ENCODE measurements around the gene YY1.

Gene YY1

GRCh38 chr14:100317912-100318808, 79.2 kb downstream of the YY1 start:
- no peak for DNase-seq

- DNase-seq: no peak
Measured at GRCh38 chr14:100320157-100320856, 81.4 kb downstream of the YY1 start.

- DNase-seq: no peak
Measured at GRCh38 chr14:100321473-100322137, 82.7 kb downstream of the YY1 start.

- no peak for DNase-seq
Measured at GRCh38 chr14:100322138-100322957, 83.4 kb downstream of the YY1 start.

GRCh38 chr14:100323121-100323941, 84.4 kb downstream of the YY1 start, which contains the start of gene SLC25A47:
SLC25A47 (plus strand) TSS chr14:100323339; CDS start chr14:100323415, 76 bp downstream.
- no peak for DNase-seq

- no peak for DNase-seq
Measured at GRCh38 chr14:100323942-100324307, 85.0 kb downstream of the YY1 start.

GRCh38 chr14:100325231-100325632, 86.3 kb downstream of the YY1 start:
- no peak for DNase-seq

- no peak for DNase-seq
Measured at GRCh38 chr14:100325958-100326357, 87.0 kb downstream of the YY1 start.

GRCh38 chr14:100327128-100327527, 88.2 kb downstream of the YY1 start:
- DNase-seq: no peak

- no peak for DNase-seq
Measured at GRCh38 chr14:100328495-100329163, 89.7 kb downstream of the YY1 start.

- no peak for DNase-seq
Measured at GRCh38 chr14:100329233-100330006, 90.5 kb downstream of the YY1 start.

GRCh38 chr14:100330007-100330344, 91.0 kb downstream of the YY1 start:
- DNase-seq: no peak

- no peak for DNase-seq
Measured at GRCh38 chr14:100330388-100330931, 91.5 kb downstream of the YY1 start.

GRCh38 chr14:100332071-100332639, 93.2 kb downstream of the YY1 start:
- DNase-seq: no peak
